SK-N-SH (cell line): ENCODE measurements around the gene COX5A. TPM values are rescaled to one million over a fixed set of nuclear protein-coding genes. Genes with fewer than 3 reads are reported as not detected.

Experiments
- CTCF ChIA-PET: fragments of 300-600, 350-600 bp; formaldehyde crosslinking; extraction: SDS; loops from one replicate; lab custom pipeline; 2021; lab: Yijun Ruan, JAX
- POLR2A ChIA-PET: fragments of 350-600 bp; sonication (Branson Sonifier 250); formaldehyde crosslinking; extraction: SDS; loops from one replicate; lab custom pipeline; 2020; ENCODE audit warnings: antibody characterized with exemption, inconsistent platforms; lab: Yijun Ruan, JAX
- DNase-seq: peaks from one replicate; pipeline ENCODE4 v3.0.0; 2012
- H2AFZ ChIP-seq: fragments of 200-600 bp; sonication (generic); 2 replicates; pipeline ENCODE4 v1.8.1; 2016; ENCODE audit warnings: antibody characterized with exemption, mild to moderate bottlenecking, low read depth
- H3F3A ChIP-seq: fragments of 200-600 bp; sonication (generic); replicated peaks from 2 replicates; pipeline ENCODE3; 2016; ENCODE audit warnings: antibody characterized with exemption, mild to moderate bottlenecking; ENCODE audit not compliant: insufficient read depth
- H3K27ac ChIP-seq, 2 experiments: fragments of 200-500 bp in 1 of 2; fragments of 200-600 bp in 1 of 2; sonication (Bioruptor generic) in 1 of 2; sonication (generic), shearing (Covaris generic) in 1 of 2; 2 replicates each; pipeline versions ENCODE4 v1.5.1 to v1.6.1; 2014 to 2016; ENCODE audit warnings: low read depth in 2 of 2, inconsistent platforms in 1 of 2, low read length in 1 of 2, mild to moderate bottlenecking in 1 of 2, mixed read lengths in 1 of 2
- H3K27me3 ChIP-seq: fragments of 200-600 bp; sonication (generic), shearing (Covaris generic); 2 replicates; pipeline ENCODE4 v1.6.1; 2016; ENCODE audit warnings: mixed run types; ENCODE audit not compliant: insufficient read depth
- H3K36me3 ChIP-seq, 2 experiments: fragments of 200-500 bp in 1 of 2; fragments of 200-600 bp in 1 of 2; sonication (Bioruptor generic) in 1 of 2; sonication (generic) in 1 of 2; replicated peaks in 1 of 2; 2 replicates each; pipeline versions ENCODE3 to v1.5.1; 2014 to 2016; ENCODE audit warnings: low read length in 1 of 2, mild to moderate bottlenecking in 1 of 2; ENCODE audit not compliant: insufficient read depth in 2 of 2, control insufficient read depth in 1 of 2
- H3K4me1 ChIP-seq, 2 experiments: fragments of 200-500 bp in 1 of 2; fragments of 200-600 bp in 1 of 2; sonication (Bioruptor generic) in 1 of 2; sonication (generic), shearing (Covaris generic) in 1 of 2; 2 replicates each; pipeline versions ENCODE4 v1.5.1 to v1.6.1; 2014 to 2016; ENCODE audit warnings: low read depth in 1 of 2, low read length in 1 of 2, mixed run types in 1 of 2; ENCODE audit not compliant: insufficient read depth in 2 of 2, control insufficient read depth in 1 of 2
- H3K4me2 ChIP-seq: fragments of 200-600 bp; sonication (generic), shearing (Covaris generic); 2 replicates; pipeline ENCODE4 v1.6.1; 2017; ENCODE audit warnings: mixed run types
- H3K4me3 ChIP-seq, 2 experiments: fragments of 200-500 bp in 1 of 2; fragments of 200-600 bp in 1 of 2; sonication (Bioruptor generic) in 1 of 2; sonication (generic), shearing (Covaris generic) in 1 of 2; 2 replicates each; pipeline versions ENCODE4 v1.5.1 to v1.8.1; 2014 to 2016; ENCODE audit warnings: low read depth in 2 of 2, inconsistent platforms in 1 of 2, low read length in 1 of 2, mild to moderate bottlenecking in 1 of 2, mixed read lengths in 1 of 2, moderate library complexity in 1 of 2
- H3K79me2 ChIP-seq: fragments of 200-600 bp; sonication (generic); 2 replicates; pipeline ENCODE4 v1.8.1; 2017; ENCODE audit warnings: mild to moderate bottlenecking; ENCODE audit not compliant: insufficient read depth
- H3K9ac ChIP-seq: fragments of 200-600 bp; sonication (generic); 2 replicates; pipeline ENCODE4 v1.6.1; 2017; ENCODE audit warnings: mixed run types
- H3K9me2 ChIP-seq: fragments of 200-600 bp; sonication (generic); 2 replicates; pipeline ENCODE4 v1.6.1; 2017; ENCODE audit warnings: mixed run types
- H3K9me3 ChIP-seq: fragments of 200-600 bp; sonication (generic); 2 replicates; pipeline ENCODE4 v1.6.1; 2017; ENCODE audit warnings: mixed run types, mild to moderate bottlenecking, moderate library complexity
- H4K20me1 ChIP-seq: fragments of 200-600 bp; sonication (generic); 2 replicates; pipeline ENCODE4 v1.6.1; 2017; ENCODE audit warnings: mild to moderate bottlenecking, mixed run types; ENCODE audit not compliant: insufficient read depth
- CHD2 ChIP-seq: fragments of 150-350 bp; IDR thresholded peaks from 2 replicates; pipeline ENCODE4 v1.6.1; 2018; ENCODE audit warnings: low read length; ENCODE audit not compliant: partially characterized antibody
- ELF1 ChIP-seq: IDR thresholded peaks from 2 replicates; pipeline ENCODE4 v1.4.0; 2012
- EP300 ChIP-seq, 2 experiments: IDR thresholded peaks; 2 replicates each; pipeline versions ENCODE4 v1.4.0 to v1.6.1; 2012; ENCODE audit warnings: borderline replicate concordance in 1 of 2, low read depth in 1 of 2, low read length in 1 of 2
- FOSL2 ChIP-seq: IDR thresholded peaks from 2 replicates; pipeline ENCODE4 v1.4.0; 2012; ENCODE audit warnings: low read depth, mild to moderate bottlenecking, moderate library complexity, borderline replicate concordance
- GABPA ChIP-seq: IDR thresholded peaks from 2 replicates; pipeline ENCODE4 v1.4.0; 2012; ENCODE audit warnings: low read depth, mild to moderate bottlenecking
- IRF3 ChIP-seq: fragments of 150-350 bp; IDR thresholded peaks from 2 replicates; pipeline ENCODE4 v1.6.1; 2016; ENCODE audit warnings: mild to moderate bottlenecking, low read depth, low read length
- NRF1 ChIP-seq: IDR thresholded peaks from 2 replicates; pipeline ENCODE4 v1.6.1; 2012; ENCODE audit warnings: low read depth, mild to moderate bottlenecking, low read length
- RCOR1 ChIP-seq: fragments of 150-350 bp; IDR thresholded peaks from 2 replicates; pipeline ENCODE4 v1.6.1; 2017; ENCODE audit warnings: antibody characterized with exemption, low read length
- RFX5 ChIP-seq: IDR thresholded peaks from 2 replicates; pipeline ENCODE4 v1.6.1; 2012; ENCODE audit warnings: mild to moderate bottlenecking, improper control_type of control experiment, low read length
- RXRA ChIP-seq: IDR thresholded peaks from 2 replicates; pipeline ENCODE4 v1.4.0; 2012; ENCODE audit warnings: low read depth, mild to moderate bottlenecking, borderline replicate concordance
- SIN3A ChIP-seq: IDR thresholded peaks from 2 replicates; pipeline ENCODE4 v1.6.1; 2012; ENCODE audit warnings: low read depth, mild to moderate bottlenecking, low read length, moderate library complexity, borderline replicate concordance
- SMC3 ChIP-seq: IDR thresholded peaks from 2 replicates; pipeline ENCODE4 v1.6.1; 2012; ENCODE audit warnings: low read depth, low read length, improper control_type of control experiment
- TCF12 ChIP-seq: IDR thresholded peaks from 2 replicates; pipeline ENCODE4 v1.4.0; 2012
- WGBS: methylation state at CpG from one replicate; pipeline ENCODE4 v1.1.6; 2017; ENCODE audit warnings: low lambda C conversion rate; 5-methylcytosine and 5-hydroxymethylcytosine counted together
- polyA plus RNA-seq, 3 experiments: library from polyadenylated mRNA; depleted of rRNA; stranded (reverse); fragments of >200 nt; gene quantifications; 2 replicates each; pipeline ENCODE4 v1.2.3, GENCODE V29; 2012
- TF ChIP-seq, protein P1 (sequence below): fragments of 150-350 bp; IDR thresholded peaks from 2 replicates; pipeline ENCODE4 v1.6.1; 2017; ENCODE audit warnings: antibody characterized with exemption, low read length, low read depth, borderline replicate concordance
- TF ChIP-seq, protein P2 (sequence below): IDR thresholded peaks from 2 replicates; pipeline ENCODE4 v1.6.1; 2012; ENCODE audit warnings: mild to moderate bottlenecking, low read depth, low read length, moderate library complexity
- TF ChIP-seq, protein P3 (sequence below): IDR thresholded peaks from 2 replicates; pipeline ENCODE4 v1.4.0; 2012; ENCODE audit warnings: low read depth

COX5A gene
- polyA plus RNA-seq, 1 of the 3 experiments (the other 2 are of a cell fraction) = 158 TPM

- H3K79me2 ChIP-seq = no peaks in the 10 kb centered on the region
- DNase-seq = no peak
- H3F3A ChIP-seq = peaks cover 1% of the 10 kb centered on the region
- H2AFZ ChIP-seq = no peak overlapping the region
- H3K4me1 ChIP-seq = peaks cover 0 to 47% of the 10 kb centered on the region in 2 experiments; a peak in 1 of 4 replicates
- 78% methylated on average over 45 of the region's 47 CpGs for WGBS
- no peaks in the 10 kb centered on the region for H3K36me3 ChIP-seq
- H3K9ac ChIP-seq = no peak overlapping the region
- POLR2A ChIA-PET = interaction anchor here (1.1 to 5.5 kb wide), 2 partner anchors 36 to 37 kb away, joined by 4 to 47 read pairs; partner anchors contain the start of gene SCAMP5
- CTCF ChIA-PET = interaction anchor here (0.7 to 1.9 kb wide), 6 partner anchors 8 to 190 kb away, joined by 3 to 5 read pairs (median 3); no protein-coding TSS in a partner anchor
- H4K20me1 ChIP-seq = no peaks in the 10 kb centered on the region
- no peaks in the 10 kb centered on the region; the same call in 1 of the 2 replicates for H3K27me3 ChIP-seq
- no peak overlapping the region for H3K4me3 ChIP-seq
- H3K9me3 ChIP-seq = no peaks in the 10 kb centered on the region
- H3K9me2 ChIP-seq = no peaks in the 10 kb centered on the region
- H3K27ac ChIP-seq = no peak overlapping the region
- H3K4me2 ChIP-seq = no peak overlapping the region
- TF ChIP-seq, protein P1, sequence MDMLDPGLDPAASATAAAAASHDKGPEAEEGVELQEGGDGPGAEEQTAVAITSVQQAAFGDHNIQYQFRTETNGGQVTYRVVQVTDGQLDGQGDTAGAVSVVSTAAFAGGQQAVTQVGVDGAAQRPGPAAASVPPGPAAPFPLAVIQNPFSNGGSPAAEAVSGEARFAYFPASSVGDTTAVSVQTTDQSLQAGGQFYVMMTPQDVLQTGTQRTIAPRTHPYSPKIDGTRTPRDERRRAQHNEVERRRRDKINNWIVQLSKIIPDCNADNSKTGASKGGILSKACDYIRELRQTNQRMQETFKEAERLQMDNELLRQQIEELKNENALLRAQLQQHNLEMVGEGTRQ = no peak
- TF ChIP-seq, protein P2, sequence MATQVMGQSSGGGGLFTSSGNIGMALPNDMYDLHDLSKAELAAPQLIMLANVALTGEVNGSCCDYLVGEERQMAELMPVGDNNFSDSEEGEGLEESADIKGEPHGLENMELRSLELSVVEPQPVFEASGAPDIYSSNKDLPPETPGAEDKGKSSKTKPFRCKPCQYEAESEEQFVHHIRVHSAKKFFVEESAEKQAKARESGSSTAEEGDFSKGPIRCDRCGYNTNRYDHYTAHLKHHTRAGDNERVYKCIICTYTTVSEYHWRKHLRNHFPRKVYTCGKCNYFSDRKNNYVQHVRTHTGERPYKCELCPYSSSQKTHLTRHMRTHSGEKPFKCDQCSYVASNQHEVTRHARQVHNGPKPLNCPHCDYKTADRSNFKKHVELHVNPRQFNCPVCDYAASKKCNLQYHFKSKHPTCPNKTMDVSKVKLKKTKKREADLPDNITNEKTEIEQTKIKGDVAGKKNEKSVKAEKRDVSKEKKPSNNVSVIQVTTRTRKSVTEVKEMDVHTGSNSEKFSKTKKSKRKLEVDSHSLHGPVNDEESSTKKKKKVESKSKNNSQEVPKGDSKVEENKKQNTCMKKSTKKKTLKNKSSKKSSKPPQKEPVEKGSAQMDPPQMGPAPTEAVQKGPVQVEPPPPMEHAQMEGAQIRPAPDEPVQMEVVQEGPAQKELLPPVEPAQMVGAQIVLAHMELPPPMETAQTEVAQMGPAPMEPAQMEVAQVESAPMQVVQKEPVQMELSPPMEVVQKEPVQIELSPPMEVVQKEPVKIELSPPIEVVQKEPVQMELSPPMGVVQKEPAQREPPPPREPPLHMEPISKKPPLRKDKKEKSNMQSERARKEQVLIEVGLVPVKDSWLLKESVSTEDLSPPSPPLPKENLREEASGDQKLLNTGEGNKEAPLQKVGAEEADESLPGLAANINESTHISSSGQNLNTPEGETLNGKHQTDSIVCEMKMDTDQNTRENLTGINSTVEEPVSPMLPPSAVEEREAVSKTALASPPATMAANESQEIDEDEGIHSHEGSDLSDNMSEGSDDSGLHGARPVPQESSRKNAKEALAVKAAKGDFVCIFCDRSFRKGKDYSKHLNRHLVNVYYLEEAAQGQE = no peak
- no peak for TF ChIP-seq RFX5
- no peak for TF ChIP-seq TCF12
- no peak for TF ChIP-seq CHD2
- TF ChIP-seq FOSL2 = no peak
- TF ChIP-seq RXRA = no peak
- TF ChIP-seq GABPA = no peak
- TF ChIP-seq, protein P3, sequence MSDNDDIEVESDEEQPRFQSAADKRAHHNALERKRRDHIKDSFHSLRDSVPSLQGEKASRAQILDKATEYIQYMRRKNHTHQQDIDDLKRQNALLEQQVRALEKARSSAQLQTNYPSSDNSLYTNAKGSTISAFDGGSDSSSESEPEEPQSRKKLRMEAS = no peak
- no peak for TF ChIP-seq IRF3
- TF ChIP-seq NRF1 = no peak
- TF ChIP-seq EP300 (IDR thresholded peaks at IDR 0.05; ENCODE audit: borderline replicate concordance in 1 of 2, low read depth in 1 of 2, low read length in 1 of 2) = no peak
- no peak for TF ChIP-seq RCOR1
- no peak for TF ChIP-seq ELF1
- TF ChIP-seq SIN3A = no peak
- TF ChIP-seq SMC3 = no peak
These were observed 21.2 kb upstream of the COX5A start for GRCh38 chr15:74958908-74959585.
